Measurements from ENCODE around the gene ZBED5.
"Not testable (repeated sequence)": the region's sequence is repeated elsewhere in the genome, so short reads cannot be mapped to it uniquely, and the experiment has no call there.

ZBED5 gene

GRCh38 chr11:10857709-10858438 is at the start of gene ZBED5:
Gene ZBED5, minus strand, starts transcription at chr11:10858053. Its CDS starts 3,108 bp downstream, at chr11:10854945.
- peak; percentile 93 for DNase-seq (ENCODE audit: low spot score)

- DNase-seq (ENCODE audit: low spot score) = peak; percentile 12
Observed at GRCh38 chr11:10906521-10906920, 48.7 kb upstream of the ZBED5 start.

- DNase-seq (ENCODE audit: low spot score) = no peak
Observed at GRCh38 chr11:10902301-10903063, 44.6 kb upstream of the ZBED5 start.

GRCh38 chr11:10900681-10901415 is 43.0 kb upstream of the ZBED5 start:
- no peak for DNase-seq (ENCODE audit: low spot score)

- DNase-seq (ENCODE audit: low spot score) = peak; percentile 20
Observed at GRCh38 chr11:10899121-10899830, 41.4 kb upstream of the ZBED5 start.

GRCh38 chr11:10898763-10899025 is 40.8 kb upstream of the ZBED5 start:
- DNase-seq (ENCODE audit: low spot score) = no peak

- no peak for DNase-seq (ENCODE audit: low spot score)
Observed at GRCh38 chr11:10898003-10898762, 40.3 kb upstream of the ZBED5 start.

- DNase-seq (ENCODE audit: low spot score) = no peak
Observed at GRCh38 chr11:10897150-10897549, 39.3 kb upstream of the ZBED5 start.

- no peak for DNase-seq (ENCODE audit: low spot score)
Observed at GRCh38 chr11:10896493-10896892, 38.6 kb upstream of the ZBED5 start.

- no peak for DNase-seq (ENCODE audit: low spot score)
Observed at GRCh38 chr11:10895285-10895684, 37.4 kb upstream of the ZBED5 start.

- no peak for DNase-seq (ENCODE audit: low spot score)
Observed at GRCh38 chr11:10894666-10895065, 36.8 kb upstream of the ZBED5 start.

GRCh38 chr11:10893714-10894151 is 35.9 kb upstream of the ZBED5 start:
- DNase-seq (ENCODE audit: low spot score) = peak; percentile 59

GRCh38 chr11:10892250-10892649 is 34.4 kb upstream of the ZBED5 start:
- no peak for DNase-seq (ENCODE audit: low spot score)

GRCh38 chr11:10891151-10891720 is 33.4 kb upstream of the ZBED5 start:
- DNase-seq (ENCODE audit: low spot score) = no peak

- DNase-seq (ENCODE audit: low spot score) = not testable (repeated sequence)
Observed at GRCh38 chr11:10890083-10890482, 32.2 kb upstream of the ZBED5 start.

GRCh38 chr11:10887307-10887706 is 29.5 kb upstream of the ZBED5 start:
- DNase-seq (ENCODE audit: low spot score) = no peak

- DNase-seq (ENCODE audit: low spot score) = no peak
Observed at GRCh38 chr11:10886652-10887250, 28.9 kb upstream of the ZBED5 start.

- DNase-seq (ENCODE audit: low spot score) = peak; percentile 14
Observed at GRCh38 chr11:10885703-10886363, 28.0 kb upstream of the ZBED5 start.

- not testable (repeated sequence) for DNase-seq (ENCODE audit: low spot score)
Observed at GRCh38 chr11:10884292-10884691, 26.4 kb upstream of the ZBED5 start.

GRCh38 chr11:10881892-10882291 is 24.0 kb upstream of the ZBED5 start:
- no peak for DNase-seq (ENCODE audit: low spot score)

Data from AG08396 (cell line).